H1 (cell line): Measurements from ENCODE around the gene SAFB.

ENCODE experiments used
- GTF2F1 ChIP-seq: IDR thresholded peaks from 2 replicates; pipeline ENCODE4 v1.6.1; 2012; ENCODE audit warnings: low read depth, low read length, improper control_type of control experiment, borderline replicate concordance
- MAFK ChIP-seq: IDR thresholded peaks from 2 replicates; pipeline ENCODE4 v1.6.1; 2012; ENCODE audit warnings: low read depth, mild to moderate bottlenecking, improper control_type of control experiment, low read length
- NANOG ChIP-seq: IDR thresholded peaks from 2 replicates; pipeline ENCODE4 v1.6.1; 2011; ENCODE audit warnings: low read length, low read depth, mild to moderate bottlenecking, inconsistent platforms; ENCODE audit not compliant: insufficient read depth, poor library complexity, severe bottlenecking
- NRF1 ChIP-seq: IDR thresholded peaks from 2 replicates; pipeline ENCODE4 v1.6.1; 2011; ENCODE audit warnings: mild to moderate bottlenecking, low read depth, low read length, improper control_type of control experiment
- POLR2A ChIP-seq, 2 experiments: IDR thresholded peaks; 1 replicate in 1 of 2; 2 replicates in 1 of 2; pipeline ENCODE4 v1.6.1; 2011; ENCODE audit warnings: low read depth in 2 of 2, low read length in 2 of 2, mild to moderate bottlenecking in 2 of 2; ENCODE audit errors: control extremely low read depth in 1 of 2
- RAD21 ChIP-seq, 2 experiments: IDR thresholded peaks in 1 of 2; conservative IDR thresholded peaks in 1 of 2; 2 replicates each; pipeline ENCODE4 v1.6.1; 2011; ENCODE audit warnings: low read depth in 2 of 2, low read length in 2 of 2, improper control_type of control experiment in 1 of 2, inconsistent platforms in 1 of 2, mild to moderate bottlenecking in 1 of 2, moderate library complexity in 1 of 2
- RBBP5 ChIP-seq: IDR thresholded peaks from 2 replicates; pipeline ENCODE4 v1.7.1; 2012; ENCODE audit warnings: low read depth, mild to moderate bottlenecking, inconsistent platforms, low read length, moderate library complexity, borderline replicate concordance
- RXRA ChIP-seq: IDR thresholded peaks from 2 replicates; pipeline ENCODE4 v1.6.1; 2011; ENCODE audit warnings: low read depth, mild to moderate bottlenecking, low read length, moderate library complexity; ENCODE audit not compliant: insufficient read depth
- SIN3A ChIP-seq, 2 experiments: IDR thresholded peaks in 1 of 2; conservative IDR thresholded peaks in 1 of 2; 2 replicates each; pipeline ENCODE4 v1.6.1; 2011 to 2012; ENCODE audit warnings: low read length in 2 of 2, improper control_type of control experiment in 1 of 2, low read depth in 1 of 2, mild to moderate bottlenecking in 1 of 2
- TAF1 ChIP-seq: IDR thresholded peaks from 2 replicates; pipeline ENCODE4 v1.6.1; 2011; ENCODE audit warnings: mild to moderate bottlenecking, low read depth, low read length
- ZNF274 ChIP-seq: IDR thresholded peaks from 2 replicates; pipeline ENCODE4 v1.7.0; 2012; ENCODE audit warnings: low read length, borderline replicate concordance; ENCODE audit errors: extremely low read depth
- TF ChIP-seq, protein P1 (sequence below), 3 experiments: IDR thresholded peaks; 1 replicate in 2 of 3; 2 replicates in 1 of 3; pipeline versions ENCODE4 v1.5.1 to v1.6.1; 2011; ENCODE audit warnings: low read length in 3 of 3, mild to moderate bottlenecking in 3 of 3, inconsistent platforms in 2 of 3, low read depth in 1 of 3, moderate library complexity in 1 of 3; ENCODE audit not compliant: insufficient read depth in 1 of 3; ENCODE audit errors: control extremely low read depth in 1 of 3

DNA sequence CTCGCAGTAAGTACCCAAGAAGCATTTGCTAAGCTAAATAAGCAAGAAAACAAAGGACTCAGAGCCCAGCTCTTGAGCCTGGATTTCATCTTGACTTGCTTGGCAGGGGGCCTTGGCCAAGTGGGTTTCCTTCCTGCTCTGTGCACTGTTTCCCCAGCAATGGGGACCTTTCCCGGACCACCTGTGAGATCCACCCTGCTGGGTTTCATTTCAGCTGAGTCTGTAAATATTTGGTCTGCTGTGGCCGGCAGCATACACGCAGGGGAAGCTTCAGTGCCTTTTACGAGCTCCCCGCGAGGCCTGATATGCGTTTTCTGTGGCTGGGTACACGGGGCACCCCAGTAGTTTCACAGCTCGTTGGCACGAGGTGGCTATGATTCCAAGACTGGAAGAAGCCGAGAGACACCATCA lies 42.7 kb upstream of the SAFB start:
- TF ChIP-seq POLR2A (IDR thresholded peaks at IDR 0.05; ENCODE audit: control extremely low read depth in 1 of 2, low read depth in 2 of 2, low read length in 2 of 2) (no peak), RBBP5 (no peak), RAD21 (IDR thresholded peaks at IDR 0.05 in 1 of 2, conservative IDR thresholded peaks at IDR 0.05 in 1 of 2; ENCODE audit: low read depth in 2 of 2, low read length in 2 of 2) (no peak), NANOG (no peak), ZNF274 (no peak), NRF1 (no peak), MAFK (no peak), RXRA (no peak), SIN3A (conservative IDR thresholded peaks at IDR 0.05 in 1 of 2, IDR thresholded peaks at IDR 0.05 in 1 of 2; ENCODE audit: low read depth in 1 of 2, low read length in 2 of 2) (no peak), TAF1 (no peak), GTF2F1 (no peak)
- TF ChIP-seq, protein P1, sequence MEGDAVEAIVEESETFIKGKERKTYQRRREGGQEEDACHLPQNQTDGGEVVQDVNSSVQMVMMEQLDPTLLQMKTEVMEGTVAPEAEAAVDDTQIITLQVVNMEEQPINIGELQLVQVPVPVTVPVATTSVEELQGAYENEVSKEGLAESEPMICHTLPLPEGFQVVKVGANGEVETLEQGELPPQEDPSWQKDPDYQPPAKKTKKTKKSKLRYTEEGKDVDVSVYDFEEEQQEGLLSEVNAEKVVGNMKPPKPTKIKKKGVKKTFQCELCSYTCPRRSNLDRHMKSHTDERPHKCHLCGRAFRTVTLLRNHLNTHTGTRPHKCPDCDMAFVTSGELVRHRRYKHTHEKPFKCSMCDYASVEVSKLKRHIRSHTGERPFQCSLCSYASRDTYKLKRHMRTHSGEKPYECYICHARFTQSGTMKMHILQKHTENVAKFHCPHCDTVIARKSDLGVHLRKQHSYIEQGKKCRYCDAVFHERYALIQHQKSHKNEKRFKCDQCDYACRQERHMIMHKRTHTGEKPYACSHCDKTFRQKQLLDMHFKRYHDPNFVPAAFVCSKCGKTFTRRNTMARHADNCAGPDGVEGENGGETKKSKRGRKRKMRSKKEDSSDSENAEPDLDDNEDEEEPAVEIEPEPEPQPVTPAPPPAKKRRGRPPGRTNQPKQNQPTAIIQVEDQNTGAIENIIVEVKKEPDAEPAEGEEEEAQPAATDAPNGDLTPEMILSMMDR (IDR thresholded peaks at IDR 0.05; ENCODE audit: control extremely low read depth in 1 of 3, insufficient read depth in 1 of 3, low read depth in 1 of 3, low read length in 3 of 3) = no peak
